Measurements from ENCODE around the gene L2HGDH.

L2HGDH gene

DNA sequence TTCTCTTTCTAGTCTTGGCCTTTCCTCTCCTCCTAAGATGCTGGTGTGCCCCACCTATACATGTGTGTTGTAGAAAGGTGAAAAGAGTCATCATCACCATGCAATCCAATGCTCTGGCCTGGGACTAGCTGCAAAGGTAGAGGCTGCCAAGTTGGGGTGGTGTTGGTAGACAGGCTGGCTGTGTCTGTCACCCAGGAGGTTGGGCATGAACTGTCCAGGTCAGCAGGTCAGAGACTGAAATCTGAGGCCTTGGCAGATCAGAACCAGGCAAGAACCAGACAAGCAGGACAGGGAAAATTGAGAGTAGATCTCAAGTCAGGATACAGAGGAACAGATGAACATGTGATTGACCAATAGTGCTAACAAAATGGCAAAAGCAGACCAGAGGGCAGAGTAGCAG, 26.2 kb downstream of the L2HGDH start:
- DNase-seq (ENCODE audit: low spot score) = no peak

- no peak for DNase-seq (ENCODE audit: low spot score)
Measured at GRCh38 chr14:50272498-50272897, 39.5 kb downstream of the L2HGDH start.

GRCh38 chr14:50270932-50271331, 41.1 kb downstream of the L2HGDH start:
- no peak for DNase-seq (ENCODE audit: low spot score)

DNA sequence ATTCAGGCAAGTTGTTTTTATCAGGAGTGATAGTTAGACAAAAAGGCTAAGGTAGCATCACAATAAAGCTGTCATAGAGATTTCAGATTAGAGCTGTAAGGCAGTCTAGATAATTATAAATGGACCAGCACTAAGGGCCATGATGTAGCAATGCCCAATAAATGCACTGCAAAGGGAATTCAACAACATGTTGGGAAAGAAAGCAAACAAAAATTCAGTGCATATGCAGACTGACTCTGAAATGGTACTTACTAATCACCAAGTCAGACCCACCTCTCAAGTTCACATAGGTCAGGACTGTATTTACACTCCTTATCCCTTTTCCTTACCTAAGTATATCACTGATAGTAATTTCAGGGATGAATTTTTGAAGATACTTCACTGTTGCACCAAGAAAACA, 47.0 kb downstream of the L2HGDH start:
- DNase-seq (ENCODE audit: low spot score) = no peak

DNA sequence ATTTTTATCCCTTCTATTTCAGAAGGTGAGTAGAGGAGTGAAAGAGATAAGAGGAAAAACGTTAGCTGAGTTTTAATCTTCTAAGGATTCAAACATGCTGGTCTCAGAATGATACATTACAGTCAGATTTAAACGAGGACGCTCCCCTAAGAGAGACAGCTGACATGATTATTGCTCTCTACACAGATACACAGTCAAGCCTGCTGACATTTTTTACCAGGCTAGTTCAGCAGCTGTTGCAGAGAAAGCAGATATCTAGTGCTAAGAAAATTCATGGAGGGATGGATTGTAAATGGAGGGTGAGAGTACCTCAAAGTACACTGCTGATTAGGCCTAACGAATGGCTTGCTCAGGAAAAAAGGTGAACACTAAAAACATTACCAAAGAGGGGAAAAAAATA, 48.7 kb downstream of the L2HGDH start:
- no peak for DNase-seq (ENCODE audit: low spot score)

- DNase-seq (ENCODE audit: low spot score) = no peak
Measured at GRCh38 chr14:50262865-50263264, 49.2 kb downstream of the L2HGDH start.

- peak; percentile 47 for DNase-seq (ENCODE audit: low spot score)
Measured at GRCh38 chr14:50260511-50260910, 51.5 kb downstream of the L2HGDH start.

- DNase-seq (ENCODE audit: low spot score) = no peak
Measured at GRCh38 chr14:50260072-50260471, 52.0 kb downstream of the L2HGDH start.

- DNase-seq (ENCODE audit: low spot score) = no peak
Measured at GRCh38 chr14:50257732-50258131, 54.3 kb downstream of the L2HGDH start.

DNA sequence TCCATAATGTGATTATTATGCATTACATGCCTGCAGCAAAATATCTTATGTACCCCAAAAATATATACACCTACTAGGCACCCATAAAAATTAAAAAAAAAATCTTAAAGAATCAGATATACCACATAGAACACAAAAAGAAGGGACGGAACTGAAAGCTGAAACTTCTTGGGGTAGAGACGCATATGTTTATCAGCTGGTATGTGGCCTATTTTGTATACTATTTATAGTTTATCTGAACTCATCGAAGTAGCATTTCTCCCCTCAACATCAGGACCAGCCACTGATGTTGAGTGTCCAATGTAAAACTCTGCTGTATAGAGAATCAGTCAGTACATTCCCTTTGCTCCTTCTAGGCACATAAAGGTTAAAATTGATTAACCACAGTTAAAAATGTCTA, 57.8 kb downstream of the L2HGDH start:
- DNase-seq (ENCODE audit: low spot score) = no peak

GRCh38 chr14:50249136-50249775, 62.8 kb downstream of the L2HGDH start:
- DNase-seq (ENCODE audit: low spot score) = no peak

DNA sequence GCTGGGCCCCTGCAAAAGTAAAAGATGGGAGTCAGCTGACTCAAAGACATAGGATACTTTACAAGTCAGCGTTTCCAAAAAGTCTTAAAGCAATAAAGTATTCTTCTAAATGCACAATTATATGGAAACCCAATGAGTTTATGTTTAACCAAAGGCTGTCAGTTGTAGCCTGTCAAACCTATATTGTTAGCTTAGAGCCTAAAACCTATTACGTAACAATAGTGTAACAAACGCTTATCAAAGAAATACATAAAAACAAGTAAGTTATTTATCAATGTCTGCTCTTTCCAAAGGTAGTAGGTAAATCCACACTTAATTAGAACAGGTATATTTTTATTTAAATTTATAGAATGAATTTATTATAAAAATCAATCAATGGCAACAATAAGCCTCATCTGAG, 64.8 kb downstream of the L2HGDH start:
- DNase-seq (ENCODE audit: low spot score) = no peak

GRCh38 chr14:50242566-50243310, 69.3 kb downstream of the L2HGDH start:
- no peak for DNase-seq (ENCODE audit: low spot score)

- no peak for DNase-seq (ENCODE audit: low spot score)
Measured at GRCh38 chr14:50242096-50242495, 69.9 kb downstream of the L2HGDH start.

DNA sequence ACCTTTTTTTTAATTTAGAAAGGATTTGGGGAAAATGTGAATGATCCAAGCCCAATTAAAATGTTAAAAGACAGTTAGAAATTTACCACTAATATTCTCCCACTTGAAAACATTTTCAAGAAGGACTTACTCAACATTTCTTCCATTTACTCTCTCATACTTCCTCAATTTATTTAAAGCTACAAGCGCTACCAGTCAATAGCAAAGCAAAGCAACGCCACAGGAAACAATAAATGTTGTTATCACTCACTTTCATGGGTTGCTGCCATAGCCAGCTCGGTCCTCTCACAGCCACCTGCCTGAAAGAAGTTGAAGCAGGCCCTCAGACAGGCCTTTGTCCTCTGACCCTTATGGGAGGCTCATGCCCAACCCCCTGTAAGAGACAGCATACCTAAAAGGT, 74.6 kb downstream of the L2HGDH start:
- no peak for DNase-seq (ENCODE audit: low spot score)

DNA sequence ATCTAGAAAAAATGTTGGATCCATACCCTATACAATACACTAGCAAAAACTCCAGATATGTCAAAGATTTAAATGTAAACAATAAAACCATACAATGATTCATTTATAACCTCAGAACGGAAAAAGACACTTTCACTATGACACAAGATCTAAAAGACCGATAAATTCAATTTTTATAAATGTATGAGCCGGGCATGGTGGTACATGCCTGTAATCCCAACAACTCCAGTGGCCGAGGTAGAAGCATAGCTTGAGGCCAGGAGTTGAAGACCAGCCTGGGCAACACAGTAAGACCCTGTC, 78.1 kb downstream of the L2HGDH start:
- peak; percentile 25 for DNase-seq (ENCODE audit: low spot score)

DNA sequence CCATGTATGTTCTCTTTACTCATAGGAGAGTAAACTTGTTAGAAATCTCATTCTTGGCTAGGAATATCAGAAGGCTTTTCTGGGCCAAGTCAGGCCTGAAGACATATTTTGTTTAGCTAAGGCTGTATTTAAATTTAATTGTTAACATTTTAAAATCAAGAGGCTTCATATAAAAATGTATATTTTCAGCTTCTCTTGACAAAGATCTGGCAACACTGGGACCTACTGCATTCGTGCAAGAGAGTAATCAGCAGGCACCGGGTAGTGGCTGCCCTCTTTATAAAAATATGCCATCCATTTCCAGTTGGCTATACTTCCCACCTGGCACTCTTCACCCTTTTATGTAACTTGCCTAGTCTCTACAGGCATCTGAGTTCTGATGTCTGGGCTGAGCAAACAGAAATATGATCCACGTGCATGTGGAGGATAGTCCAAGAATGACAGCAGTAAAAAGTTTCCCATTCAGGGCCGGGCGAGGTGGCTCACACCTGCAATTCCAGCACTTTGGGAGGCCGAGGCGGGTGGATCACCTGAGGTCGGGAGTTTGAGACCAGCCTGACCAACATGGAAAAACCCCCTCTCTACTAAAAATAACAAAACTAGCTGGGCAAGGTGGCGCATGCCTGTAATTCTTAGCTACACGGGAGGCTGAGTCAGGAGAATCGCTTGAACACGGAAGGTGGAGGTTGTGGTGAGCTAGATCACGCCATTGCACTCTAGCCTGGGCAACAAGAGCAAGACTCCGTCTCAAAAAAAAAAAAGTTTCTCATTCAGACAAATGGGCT, 78.7 kb downstream of the L2HGDH start:
- no peak for DNase-seq (ENCODE audit: low spot score)

DNA sequence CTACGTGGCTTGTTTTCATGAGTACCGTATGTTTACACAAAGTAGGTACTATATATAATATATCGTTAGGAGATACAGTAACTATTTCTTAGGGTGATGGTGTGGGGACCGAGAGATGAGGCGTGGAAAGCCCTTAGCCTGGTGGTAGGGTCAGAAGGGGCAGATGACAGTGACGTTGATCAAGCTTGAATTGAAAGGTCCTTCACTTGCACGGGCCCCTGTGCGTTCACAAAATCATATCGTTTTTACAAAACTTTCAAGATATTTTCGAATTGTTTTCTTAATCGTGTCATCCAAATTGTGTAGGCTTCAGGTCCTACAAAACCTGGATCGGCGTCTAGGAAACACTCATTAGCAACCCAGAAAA, 79.8 kb downstream of the L2HGDH start:
- no peak for DNase-seq (ENCODE audit: low spot score)

DNA sequence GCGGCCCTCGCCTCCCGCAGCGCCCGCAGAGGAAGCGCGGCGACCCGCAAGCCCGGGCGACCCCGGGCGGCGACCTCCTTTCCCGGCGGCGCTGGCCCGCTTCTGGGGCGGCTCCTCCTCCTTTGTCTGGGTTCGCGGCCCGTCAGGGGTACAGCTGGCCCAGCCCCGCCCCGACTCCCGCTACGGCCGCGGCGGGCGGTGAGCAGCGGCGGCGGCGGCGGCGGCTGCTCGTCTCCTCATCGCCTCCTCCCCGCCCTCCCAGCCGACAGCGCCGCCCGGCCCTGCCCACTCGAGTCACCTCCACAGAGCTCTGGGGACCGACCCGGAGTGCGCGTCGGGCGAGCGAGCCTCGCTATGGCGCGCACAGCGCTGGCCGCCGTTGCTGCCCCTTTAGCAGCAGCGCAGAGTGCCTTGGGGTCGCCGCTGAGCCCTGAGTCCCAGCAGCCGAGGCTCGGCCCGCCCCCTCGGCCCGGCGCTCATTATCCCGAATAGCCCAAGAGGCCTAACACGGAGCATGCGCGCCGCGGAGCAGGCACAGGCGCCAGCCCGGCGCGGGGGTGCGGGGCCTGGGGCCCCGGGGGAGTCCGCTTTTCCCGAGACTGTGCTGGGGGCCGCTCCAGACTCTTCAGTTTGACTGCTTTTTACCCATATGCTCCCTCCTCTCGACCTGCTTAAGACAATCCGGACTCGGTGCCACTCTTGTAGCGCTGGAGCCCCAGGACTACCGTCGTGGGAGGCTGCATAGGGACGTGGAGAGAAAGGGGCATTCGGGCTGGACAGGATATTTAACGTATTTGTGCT, 80.4 kb downstream of the L2HGDH start, which contains the start of gene SOS2:
TSS of gene SOS2 (minus strand) at position 104 of the 801 bp plus-strand sequence. CDS start 295 bp downstream, outside the sequence.
- peak; percentile 81 for DNase-seq (ENCODE audit: low spot score)

GRCh38 chr14:50230701-50231474, 81.1 kb downstream of the L2HGDH start:
- peak; percentile 53 for DNase-seq (ENCODE audit: low spot score)

DNA sequence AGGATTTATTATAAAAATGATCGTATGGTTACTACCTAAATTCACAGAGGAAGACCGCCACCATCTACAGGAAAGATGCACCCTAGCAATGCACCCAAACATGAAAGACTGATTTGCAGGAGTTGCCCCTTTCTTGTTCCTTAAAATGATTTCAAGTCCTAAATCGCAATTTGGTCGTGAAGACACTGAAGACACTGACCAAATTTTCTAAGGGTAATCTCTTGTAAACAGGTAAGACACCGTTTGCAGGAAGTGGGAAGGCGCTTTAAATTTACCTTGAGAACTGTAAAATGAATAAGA, 81.7 kb downstream of the L2HGDH start:
- no peak for DNase-seq (ENCODE audit: low spot score)

GRCh38 chr14:50229681-50230080, 82.3 kb downstream of the L2HGDH start:
- DNase-seq (ENCODE audit: low spot score) = no peak
